GM12878 (cell line): Measurements from ENCODE around the gene PRKAG2. TPM values are rescaled to one million over a fixed set of nuclear protein-coding genes. Genes with fewer than 3 reads are reported as not detected.

Experiments used
- ATAC-seq: fragments of 200-7000 bp; cut with Tn5 transposase; 3 replicates; pipeline ENCODE4 v1.9.1; 2020; ENCODE audit warnings: mild to moderate bottlenecking, moderate library complexity
- BruUV-seq: library from RNA; stranded (reverse); fragments of 400-500 nt; replicated peaks from 2 replicates; lab custom pipeline; 2021; lab: Mats Ljungman, UMichigan
- CTCF ChIA-PET: fragments of 300-600 bp; sonication (Branson Sonifier 250); formaldehyde crosslinking; extraction: SDS; loops from one replicate; lab custom pipeline; 2021; ENCODE audit warnings: inconsistent platforms; lab: Yijun Ruan, JAX
- POLR2A ChIA-PET: fragments of 350-600 bp; formaldehyde crosslinking; extraction: SDS; loops from one replicate; lab custom pipeline; 2021; ENCODE audit warnings: inconsistent platforms; lab: Charles Lee
- RAD21 ChIA-PET: fragments of 300-600 bp; sonication (Branson Sonifier 250); formaldehyde crosslinking; loops from one replicate; lab custom pipeline; 2023; ENCODE audit warnings: antibody characterized with exemption; ENCODE audit not compliant: unreplicated experiment; lab: Charles Lee
- SMC1A ChIA-PET: fragments of 300-600 bp; sonication (Branson Sonifier 250); formaldehyde crosslinking; loops from one replicate; lab custom pipeline; 2023; ENCODE audit not compliant: unreplicated experiment, uncharacterized antibody; lab: Charles Lee
- DNase-seq: peaks from one replicate; pipeline ENCODE4 v3.0.0-alpha.2; 2011; ENCODE audit warnings: low read depth, low spot score
- FAIRE-seq: peaks from 3 replicates; lab custom pipeline; 2011; peaks lifted over from hg19 to GRCh38; lab: Jason Lieb, UNC
- H2AFZ ChIP-seq: 2 replicates; pipeline ENCODE4 v1.6.0; 2011; ENCODE audit warnings: low read depth, low read length, control low read depth; ENCODE audit not compliant: control insufficient read depth
- H3K27ac ChIP-seq: 2 replicates; pipeline ENCODE4 v1.5.1; 2011; ENCODE audit warnings: control low read depth; ENCODE audit not compliant: control insufficient read depth, insufficient read depth
- H3K27me3 ChIP-seq, 2 experiments: replicated peaks in 1 of 2; 2 replicates each; pipeline versions ENCODE4 v1.6.0 to v1.6.1; 2011; ENCODE audit warnings: low read length in 1 of 2; ENCODE audit not compliant: control insufficient read depth in 2 of 2, insufficient read depth in 2 of 2
- H3K36me3 ChIP-seq, 2 experiments: 2 replicates each; pipeline ENCODE4 v1.5.1; 2011; ENCODE audit warnings: low read length in 1 of 2; ENCODE audit not compliant: control insufficient read depth in 2 of 2, insufficient read depth in 2 of 2
- H3K4me1 ChIP-seq: 2 replicates; pipeline ENCODE4 v1.6.1; 2011; ENCODE audit warnings: mild to moderate bottlenecking, low read length, moderate library complexity, mixed read lengths; ENCODE audit not compliant: control insufficient read depth, insufficient read depth
- H3K4me2 ChIP-seq: 2 replicates; pipeline ENCODE4 v1.6.0; 2011; ENCODE audit warnings: control low read depth; ENCODE audit not compliant: control insufficient read depth, insufficient read depth
- H3K4me3 ChIP-seq: fragments of 200-600 bp; sonication (generic); 2 replicates; pipeline ENCODE4 v1.5.1; 2016
- H3K79me2 ChIP-seq: 2 replicates; pipeline ENCODE4 v1.6.0; 2011; ENCODE audit warnings: low read length; ENCODE audit not compliant: control insufficient read depth, insufficient read depth
- H3K9ac ChIP-seq: 2 replicates; pipeline ENCODE4 v1.8.0; 2011; ENCODE audit warnings: low read length, control low read depth, mixed read lengths; ENCODE audit not compliant: control insufficient read depth, insufficient read depth
- H3K9me3 ChIP-seq: replicated peaks from 3 replicates; pipeline ENCODE4 v1.5.1; 2011; ENCODE audit warnings: mild to moderate bottlenecking, low read length; ENCODE audit not compliant: control insufficient read depth, insufficient read depth
- H4K20me1 ChIP-seq: 2 replicates; pipeline ENCODE4 v1.6.0; 2011; ENCODE audit not compliant: control insufficient read depth, insufficient read depth
- CREM ChIP-seq: IDR thresholded peaks from 2 replicates; pipeline ENCODE4 v1.6.1; 2014; ENCODE audit warnings: antibody characterized with exemption, low read depth
- FOS ChIP-seq: IDR thresholded peaks from 3 replicates; pipeline ENCODE4 v1.6.1; 2011; ENCODE audit warnings: borderline replicate concordance; ENCODE audit not compliant: insufficient read length; ENCODE audit errors: extremely low read depth
- LARP7 ChIP-seq: fragments of 450-650 bp; IDR thresholded peaks from 2 replicates; pipeline ENCODE4 v1.6.1; 2017; ENCODE audit warnings: mild to moderate bottlenecking
- PML ChIP-seq: IDR thresholded peaks from 2 replicates; pipeline ENCODE4 v1.6.1; 2012; ENCODE audit warnings: low read length, inconsistent platforms
- POLR2AphosphoS2 ChIP-seq: IDR thresholded peaks from 2 replicates; pipeline ENCODE4 v1.6.1; 2011; ENCODE audit warnings: low read depth, mild to moderate bottlenecking, low read length, improper control_type of control experiment, moderate library complexity
- RB1 ChIP-seq: fragments of 450-650 bp; formaldehyde crosslinking; IDR thresholded peaks from 2 replicates; pipeline ENCODE4 v1.6.1; 2017; ENCODE audit warnings: mild to moderate bottlenecking, borderline replicate concordance
- SMAD1 ChIP-seq: fragments of 450-650 bp; IDR thresholded peaks from 2 replicates; pipeline ENCODE4 v1.6.1; 2018; ENCODE audit warnings: mild to moderate bottlenecking, low read depth; ENCODE audit not compliant: partially characterized antibody
- TCF7 ChIP-seq: IDR thresholded peaks from 2 replicates; pipeline ENCODE4 v1.6.1; 2014; ENCODE audit warnings: antibody characterized with exemption, borderline replicate concordance
- WGBS: methylation state at CpG from one replicate; pipeline ENCODE4 v1.1.6; 2016; ENCODE audit warnings: low lambda C conversion rate; ENCODE audit not compliant: insufficient replicate concordance, insufficient coverage; ENCODE audit errors: missing lambda C conversion rate; 5-methylcytosine and 5-hydroxymethylcytosine counted together
- in situ Hi-C: fragments of 300-500 bp; cut with MboI; formaldehyde crosslinking; loops from 9 replicates; pipeline ENCODE4 v1.14.3; 2018; ENCODE audit warnings: mixed read lengths
- intact Hi-C: fragments of 100-400 bp; cut with micrococcal nuclease; formaldehyde crosslinking; loops from one replicate; pipeline ENCODE4 v1.14.2; 2022; ENCODE audit not compliant: unreplicated experiment
- polyA plus RNA-seq, 11 experiments: library from polyadenylated mRNA; depleted of rRNA in 4 of 11; unstranded in 6 of 11; stranded (reverse) in 5 of 11; fragments of >200 nt; fragmentation: Nextera tagmentation in 4 of 11; fragmentation: Illumina TruSeq in 1 of 11; extraction: Ambion mirVana in 4 of 11; extraction: Trizol in 1 of 11; gene quantifications; 1 replicate in 1 of 11; 2 replicates in 10 of 11; pipeline versions ENCODE4 v1.2.1 to v1.2.3, GENCODE V29; 2011 to 2016; ENCODE audit warnings: inconsistent platforms in 2 of 11, missing spikeins in 2 of 11, low read depth in 1 of 11
- total RNA-seq, 4 experiments: library from RNA; depleted of rRNA in 3 of 4; stranded (reverse); fragments of >200 nt in 3 of 4; fragmentation: Illumina TruSeq in 1 of 4; extraction: Trizol in 1 of 4; gene quantifications; 2 replicates each; pipeline versions ENCODE4 v1.2.1 to v1.2.3, GENCODE V29; 2013 to 2021
- TF ChIP-seq, protein P1 (sequence below), 3 experiments: IDR thresholded peaks in 2 of 3; conservative IDR thresholded peaks in 1 of 3; 2 replicates each; pipeline ENCODE4 v1.5.1; 2011; ENCODE audit warnings: low read depth in 3 of 3, low read length in 3 of 3, mild to moderate bottlenecking in 3 of 3, control low read depth in 2 of 3, moderate library complexity in 2 of 3, inconsistent platforms in 1 of 3, mixed read lengths in 1 of 3; ENCODE audit not compliant: control insufficient read depth in 2 of 3, insufficient read depth in 1 of 3; ENCODE audit errors: extremely low read depth in 1 of 3
- TF ChIP-seq, protein P2 (sequence below): IDR thresholded peaks from 2 replicates; pipeline ENCODE4 v1.6.1; 2011; ENCODE audit warnings: mild to moderate bottlenecking, low read depth, low read length, moderate library complexity; ENCODE audit not compliant: insufficient replicate concordance

PRKAG2 gene
- total and polyA plus RNA-seq, 10 of the 15 experiments (the other 5 are each of a cell fraction or from before 2014, with no cell fraction given) = 3.4 to 8.9 (median 6.8) TPM

DNA sequence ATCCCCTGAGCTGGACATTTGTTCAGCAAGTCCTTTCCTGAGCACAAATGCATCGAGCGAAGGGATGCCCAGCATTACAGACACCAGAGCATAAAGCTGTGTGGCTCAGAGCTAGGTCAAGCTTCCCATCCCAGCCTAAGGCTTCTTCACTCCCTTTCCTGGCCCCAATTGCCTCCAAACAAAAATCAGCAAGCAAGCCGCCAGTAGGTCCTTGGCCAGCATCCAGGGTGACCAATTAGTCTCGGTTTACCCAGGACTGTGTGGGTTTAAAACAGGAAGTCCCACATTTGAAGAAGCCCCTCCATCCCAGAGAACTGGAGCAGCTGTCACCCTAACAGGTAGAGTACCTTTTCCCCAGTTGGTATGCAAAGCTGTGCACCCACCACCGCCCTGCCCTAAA, 51.2 kb downstream of the PRKAG2 start:
- WGBS = 64% methylated on average over 5 of the region's 5 CpGs
- no peak for ATAC-seq
- ChIA-PET RAD21 (no interaction called here), POLR2A (no interaction called here), CTCF (no interaction called here), SMC1A (no interaction called here)
- Histone ChIP-seq H2AFZ (no peak overlapping the region), H3K36me3 (no peaks in the 10 kb centered on the region), H3K4me3 (no peak overlapping the region), H3K4me2 (no peak overlapping the region), H4K20me1 (no peaks in the 10 kb centered on the region), H3K79me2 (no peaks in the 10 kb centered on the region), H3K27ac (no peak overlapping the region), H3K9ac (no peak overlapping the region), H3K4me1 (no peaks in the 10 kb centered on the region), H3K27me3 (no peaks in the 10 kb centered on the region; a peak in 1 of 4 replicates), H3K9me3 (no peaks in the 10 kb centered on the region)
- in situ Hi-C loops = no loop called here
- no peak for FAIRE-seq
- TF ChIP-seq PML = no peak
- TF ChIP-seq CREM = no peak
- no peak for TF ChIP-seq LARP7
- no peak for TF ChIP-seq RB1
- no peak for TF ChIP-seq SMAD1
- TF ChIP-seq TCF7 = no peak
- TF ChIP-seq, protein P1, sequence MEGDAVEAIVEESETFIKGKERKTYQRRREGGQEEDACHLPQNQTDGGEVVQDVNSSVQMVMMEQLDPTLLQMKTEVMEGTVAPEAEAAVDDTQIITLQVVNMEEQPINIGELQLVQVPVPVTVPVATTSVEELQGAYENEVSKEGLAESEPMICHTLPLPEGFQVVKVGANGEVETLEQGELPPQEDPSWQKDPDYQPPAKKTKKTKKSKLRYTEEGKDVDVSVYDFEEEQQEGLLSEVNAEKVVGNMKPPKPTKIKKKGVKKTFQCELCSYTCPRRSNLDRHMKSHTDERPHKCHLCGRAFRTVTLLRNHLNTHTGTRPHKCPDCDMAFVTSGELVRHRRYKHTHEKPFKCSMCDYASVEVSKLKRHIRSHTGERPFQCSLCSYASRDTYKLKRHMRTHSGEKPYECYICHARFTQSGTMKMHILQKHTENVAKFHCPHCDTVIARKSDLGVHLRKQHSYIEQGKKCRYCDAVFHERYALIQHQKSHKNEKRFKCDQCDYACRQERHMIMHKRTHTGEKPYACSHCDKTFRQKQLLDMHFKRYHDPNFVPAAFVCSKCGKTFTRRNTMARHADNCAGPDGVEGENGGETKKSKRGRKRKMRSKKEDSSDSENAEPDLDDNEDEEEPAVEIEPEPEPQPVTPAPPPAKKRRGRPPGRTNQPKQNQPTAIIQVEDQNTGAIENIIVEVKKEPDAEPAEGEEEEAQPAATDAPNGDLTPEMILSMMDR (IDR thresholded peaks at IDR 0.05 in 2 of 3, conservative IDR thresholded peaks at IDR 0.05 in 1 of 3; ENCODE audit: control insufficient read depth in 2 of 3, extremely low read depth in 1 of 3, insufficient read depth in 1 of 3, low read depth in 3 of 3, low read length in 3 of 3) = no peak
- TF ChIP-seq POLR2AphosphoS2 = no peak
- TF ChIP-seq, protein P2, sequence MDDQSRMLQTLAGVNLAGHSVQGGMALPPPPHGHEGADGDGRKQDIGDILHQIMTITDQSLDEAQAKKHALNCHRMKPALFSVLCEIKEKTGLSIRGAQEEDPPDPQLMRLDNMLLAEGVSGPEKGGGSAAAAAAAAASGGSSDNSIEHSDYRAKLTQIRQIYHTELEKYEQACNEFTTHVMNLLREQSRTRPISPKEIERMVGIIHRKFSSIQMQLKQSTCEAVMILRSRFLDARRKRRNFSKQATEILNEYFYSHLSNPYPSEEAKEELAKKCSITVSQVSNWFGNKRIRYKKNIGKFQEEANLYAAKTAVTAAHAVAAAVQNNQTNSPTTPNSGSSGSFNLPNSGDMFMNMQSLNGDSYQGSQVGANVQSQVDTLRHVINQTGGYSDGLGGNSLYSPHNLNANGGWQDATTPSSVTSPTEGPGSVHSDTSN = no peak
- no peak for TF ChIP-seq FOS
- BruUV-seq = no TSS peak
- intact Hi-C loops = no loop called here
- no peak for DNase-seq
